ENCODE results near the gene ZNF385D. TPM values are rescaled to one million over a fixed set of nuclear protein-coding genes. Genes with fewer than 3 reads are reported as not detected.

The ZNF385D gene
- total and polyA plus RNA-seq, 3 donors from 2014 or later: 21.1 to 57.0 (median 31.4) TPM

DNA sequence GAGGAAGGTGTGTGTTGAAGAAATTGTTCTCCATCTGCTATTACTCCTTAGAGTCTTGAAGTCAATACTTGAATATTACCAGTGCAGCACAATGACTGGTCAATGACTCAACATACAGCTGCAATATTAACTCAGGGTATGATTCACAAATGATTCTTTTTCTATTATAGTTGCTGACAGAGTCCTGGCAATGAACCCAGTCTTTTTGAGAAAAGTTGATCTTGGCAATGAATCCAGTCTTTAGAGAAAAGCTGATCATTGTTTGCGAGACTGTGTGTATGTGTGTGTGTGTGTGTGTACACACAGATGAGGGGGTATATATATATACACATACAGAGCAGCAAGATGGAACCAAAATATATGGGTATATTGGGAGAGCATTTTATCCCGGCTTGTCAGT, 315.1 kb downstream of the ZNF385D start:
- DNase-seq: no peak
- no peak for TF ChIP-seq POLR2A (IDR thresholded peaks at IDR 0.05)
- WGBS, 2 donors: 76 to 93% methylated on average over 2 of the region's 2 CpGs

DNA sequence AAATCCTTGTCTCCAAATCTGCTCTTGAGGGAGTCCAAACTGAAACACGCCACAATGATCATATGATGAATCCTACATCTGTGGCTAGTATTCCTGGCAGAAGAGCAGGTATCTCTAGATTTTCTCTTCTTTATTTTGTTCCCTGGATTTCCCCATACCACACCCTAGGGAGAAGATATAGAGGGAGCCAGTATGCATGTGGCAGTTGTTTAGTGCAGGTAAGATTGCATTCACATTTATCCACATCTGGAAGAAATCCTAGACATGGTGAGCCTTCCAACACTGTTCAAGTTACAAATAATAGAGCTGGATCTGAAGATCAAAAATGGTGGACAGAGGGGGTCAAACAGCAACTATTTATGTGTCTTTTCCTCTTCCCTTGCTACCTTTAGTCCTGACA, 316.7 kb downstream of the ZNF385D start:
- H3K9me3 ChIP-seq: no peaks in the 10 kb centered on the region
- H3K27me3 ChIP-seq: no peaks in the 10 kb centered on the region
- TF ChIP-seq, protein P1, sequence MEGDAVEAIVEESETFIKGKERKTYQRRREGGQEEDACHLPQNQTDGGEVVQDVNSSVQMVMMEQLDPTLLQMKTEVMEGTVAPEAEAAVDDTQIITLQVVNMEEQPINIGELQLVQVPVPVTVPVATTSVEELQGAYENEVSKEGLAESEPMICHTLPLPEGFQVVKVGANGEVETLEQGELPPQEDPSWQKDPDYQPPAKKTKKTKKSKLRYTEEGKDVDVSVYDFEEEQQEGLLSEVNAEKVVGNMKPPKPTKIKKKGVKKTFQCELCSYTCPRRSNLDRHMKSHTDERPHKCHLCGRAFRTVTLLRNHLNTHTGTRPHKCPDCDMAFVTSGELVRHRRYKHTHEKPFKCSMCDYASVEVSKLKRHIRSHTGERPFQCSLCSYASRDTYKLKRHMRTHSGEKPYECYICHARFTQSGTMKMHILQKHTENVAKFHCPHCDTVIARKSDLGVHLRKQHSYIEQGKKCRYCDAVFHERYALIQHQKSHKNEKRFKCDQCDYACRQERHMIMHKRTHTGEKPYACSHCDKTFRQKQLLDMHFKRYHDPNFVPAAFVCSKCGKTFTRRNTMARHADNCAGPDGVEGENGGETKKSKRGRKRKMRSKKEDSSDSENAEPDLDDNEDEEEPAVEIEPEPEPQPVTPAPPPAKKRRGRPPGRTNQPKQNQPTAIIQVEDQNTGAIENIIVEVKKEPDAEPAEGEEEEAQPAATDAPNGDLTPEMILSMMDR (IDR thresholded peaks at IDR 0.05): no peak
- no peak for TF ChIP-seq POLR2A (IDR thresholded peaks at IDR 0.05)
- no peaks in the 10 kb centered on the region for H3K4me1 ChIP-seq
- intact Hi-C loops (cut with DNase I; ENCODE audit: low total_unique reads): no loop called here
- no peak overlapping the region for H3K4me3 ChIP-seq
- 91 to 100% methylated on average over 1 of the region's 1 CpG for WGBS, 2 donors
- DNase-seq: no peak
- no peaks in the 10 kb centered on the region for H3K36me3 ChIP-seq (ENCODE audit: low read depth, missing control alignments)
- H3K27ac ChIP-seq: no peak overlapping the region

More for the DNA sequence above, 315.1 kb downstream of the ZNF385D start:
- Histone ChIP-seq H3K9me3 (no peaks in the 10 kb centered on the region), H3K27ac (no peak overlapping the region), H3K4me1 (no peaks in the 10 kb centered on the region), H3K36me3 (ENCODE audit: low read depth, missing control alignments) (no peaks in the 10 kb centered on the region), H3K4me3 (no peak overlapping the region), H3K27me3 (no peaks in the 10 kb centered on the region)
- intact Hi-C loops (cut with DNase I; ENCODE audit: low total_unique reads): no loop called here

DNA sequence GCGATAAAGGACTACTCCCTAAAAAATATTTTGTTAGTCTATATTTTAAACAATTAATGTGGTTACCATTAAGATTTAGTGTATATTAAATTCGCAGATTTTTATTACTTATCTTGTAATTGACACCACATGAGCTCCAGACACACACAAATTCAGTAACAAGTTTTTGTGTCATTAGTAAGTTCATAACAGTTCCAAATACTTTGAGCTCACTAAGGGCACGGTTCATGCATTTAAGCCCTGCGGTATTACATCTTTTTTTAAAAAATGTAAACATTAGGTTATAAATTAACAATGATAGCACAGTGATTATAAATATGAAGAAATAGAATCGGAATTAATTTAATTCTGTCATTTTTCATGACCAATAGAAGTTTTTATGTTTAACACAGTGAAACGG, 317.3 kb downstream of the ZNF385D start:
- 89 to 90% methylated on average over 6 of the region's 6 CpGs for WGBS, 2 donors
- TF ChIP-seq POLR2A (IDR thresholded peaks at IDR 0.05): no peak
- TF ChIP-seq, protein P1 (IDR thresholded peaks at IDR 0.05): no peak
- H3K4me1 ChIP-seq: no peaks in the 10 kb centered on the region
- H3K4me3 ChIP-seq: no peak overlapping the region
- no peaks in the 10 kb centered on the region for H3K36me3 ChIP-seq (ENCODE audit: low read depth, missing control alignments)
- H3K9me3 ChIP-seq: no peaks in the 10 kb centered on the region
- DNase-seq: no peak
- intact Hi-C loops (cut with DNase I; ENCODE audit: low total_unique reads): no loop called here
- H3K27me3 ChIP-seq: no peaks in the 10 kb centered on the region
- H3K27ac ChIP-seq: no peak overlapping the region

DNA sequence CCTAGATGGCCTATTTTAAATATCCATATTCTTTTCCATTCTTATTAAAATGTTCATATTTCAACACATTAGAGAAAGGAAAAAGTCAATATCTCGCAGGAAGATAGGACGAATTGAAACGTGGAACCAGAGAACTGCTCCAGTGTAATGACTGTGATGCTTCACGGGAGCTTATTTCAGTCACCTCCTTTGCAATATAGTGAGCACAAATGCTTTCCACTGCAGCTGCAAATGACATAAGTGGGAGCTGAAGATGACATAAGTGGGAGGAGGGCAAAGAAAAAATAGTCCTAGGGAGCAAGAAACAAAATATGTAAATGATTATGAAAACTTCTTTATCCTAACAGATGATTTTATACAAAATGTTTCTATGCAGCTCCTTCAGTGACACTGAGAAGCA, 324.1 kb downstream of the ZNF385D start:
- WGBS, 2 donors: 81 to 88% methylated on average over 4 of the region's 4 CpGs
- H3K27me3 ChIP-seq: no peaks in the 10 kb centered on the region
- intact Hi-C loops (cut with DNase I; ENCODE audit: low total_unique reads): no loop called here
- no peaks in the 10 kb centered on the region for H3K36me3 ChIP-seq (ENCODE audit: low read depth, missing control alignments)
- no peak for DNase-seq
- TF ChIP-seq, protein P1 (IDR thresholded peaks at IDR 0.05): no peak
- no peak for TF ChIP-seq POLR2A (IDR thresholded peaks at IDR 0.05)
- H3K27ac ChIP-seq: no peak overlapping the region
- no peaks in the 10 kb centered on the region for H3K9me3 ChIP-seq
- H3K4me1 ChIP-seq: no peaks in the 10 kb centered on the region
- H3K4me3 ChIP-seq: no peak overlapping the region

DNA sequence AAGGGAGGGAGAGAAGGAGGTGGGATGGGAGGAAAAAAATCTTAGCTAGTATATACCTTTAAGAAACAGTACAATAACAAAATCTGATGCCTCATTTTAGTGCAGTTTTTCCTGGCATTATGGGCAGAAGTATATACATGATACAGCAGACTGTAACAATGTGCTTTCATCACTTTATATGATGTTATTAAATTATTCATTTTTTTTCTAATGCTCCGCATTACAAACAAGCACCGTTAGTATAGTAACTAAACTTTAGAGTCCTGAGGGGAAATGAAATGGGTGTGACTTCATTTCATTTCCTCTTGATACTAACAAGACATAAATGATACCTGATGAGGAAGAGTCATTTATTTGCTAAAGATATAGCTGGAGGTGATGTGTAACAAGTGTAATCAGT, 325.3 kb downstream of the ZNF385D start:
- Histone ChIP-seq H3K9me3 (no peaks in the 10 kb centered on the region), H3K4me3 (no peak overlapping the region), H3K4me1 (no peaks in the 10 kb centered on the region), H3K36me3 (ENCODE audit: low read depth, missing control alignments) (no peaks in the 10 kb centered on the region), H3K27ac (no peak overlapping the region), H3K27me3 (no peaks in the 10 kb centered on the region)
- 87 to 92% methylated on average over 2 of the region's 2 CpGs for WGBS, 2 donors
- intact Hi-C loops (cut with DNase I; ENCODE audit: low total_unique reads): no loop called here
- no peak for DNase-seq
- no peak for TF ChIP-seq POLR2A (IDR thresholded peaks at IDR 0.05)
- TF ChIP-seq, protein P1 (IDR thresholded peaks at IDR 0.05): no peak

Measured in testis (tissue), 3 donors.